Fibroblast of skin of abdomen (primary cell): ENCODE data around the gene RHBDD2. TPM values are rescaled to one million over a fixed set of nuclear protein-coding genes. Genes with fewer than 3 reads are reported as not detected.
"Not testable (repeated sequence)": the region's sequence is repeated elsewhere in the genome, so short reads cannot be mapped to it uniquely, and the experiment has no call there.

Experiments
- DNase-seq: peaks from one replicate; pipeline ENCODE4 v3.0.0-alpha.2; 2013
- polyA plus RNA-seq, 2 experiments: library from polyadenylated mRNA; unstranded; fragments of 120-200 nt; gene quantifications; one replicate each; pipeline ENCODE4 v1.2.1, GENCODE V29; 2013; ENCODE audit not compliant: insufficient read length in 2 of 2

The RHBDD2 gene
- 30.6 TPM for polyA plus RNA-seq (2013, experiment 1 of 2; ENCODE audit: insufficient read length)
- 33.2 TPM for polyA plus RNA-seq (2013, experiment 2 of 2; ENCODE audit: insufficient read length)

- peak; percentile 93 for DNase-seq
Observed at GRCh38 chr7:75878769-75879611, at the start of gene RHBDD2. RHBDD2 (plus strand) TSS chr7:75879034; CDS start chr7:75879083, 49 bp downstream.

GRCh38 chr7:75829656-75830055 is 49.2 kb upstream of the RHBDD2 start:
- peak; percentile 64 for DNase-seq

GRCh38 chr7:75830978-75831377 is 47.9 kb upstream of the RHBDD2 start:
- no peak for DNase-seq

GRCh38 chr7:75833662-75834061 is 45.2 kb upstream of the RHBDD2 start:
- DNase-seq: peak; percentile 38

GRCh38 chr7:75835688-75836285 is 43.0 kb upstream of the RHBDD2 start:
- no peak for DNase-seq

- no peak for DNase-seq
Observed at GRCh38 chr7:75836798-75837197, 42.0 kb upstream of the RHBDD2 start.

GRCh38 chr7:75838281-75838930 is 40.4 kb upstream of the RHBDD2 start:
- DNase-seq: not testable (repeated sequence)

- DNase-seq: no peak
Observed at GRCh38 chr7:75840029-75840428, 38.8 kb upstream of the RHBDD2 start.

- DNase-seq: peak; percentile 75
Observed at GRCh38 chr7:75842836-75843446, 35.9 kb upstream of the RHBDD2 start.

GRCh38 chr7:75843613-75844116 is 35.2 kb upstream of the RHBDD2 start:
- DNase-seq: no peak

- no peak for DNase-seq
Observed at GRCh38 chr7:75844158-75844557, 34.7 kb upstream of the RHBDD2 start.

- DNase-seq: not testable (repeated sequence)
Observed at GRCh38 chr7:75845132-75845531, 33.7 kb upstream of the RHBDD2 start.

GRCh38 chr7:75847707-75848106 is 31.1 kb upstream of the RHBDD2 start:
- no peak for DNase-seq

GRCh38 chr7:75849573-75849972 is 29.3 kb upstream of the RHBDD2 start:
- no peak for DNase-seq

- DNase-seq: no peak
Observed at GRCh38 chr7:75850235-75850634, 28.6 kb upstream of the RHBDD2 start.

- peak; percentile 53 for DNase-seq
Observed at GRCh38 chr7:75854233-75854632, 24.6 kb upstream of the RHBDD2 start.

- DNase-seq: not testable (repeated sequence)
Observed at GRCh38 chr7:75854813-75855345, 24.0 kb upstream of the RHBDD2 start.

GRCh38 chr7:75856536-75856935 is 22.3 kb upstream of the RHBDD2 start:
- no peak for DNase-seq

- DNase-seq: no peak
Observed at GRCh38 chr7:75858410-75858809, 20.4 kb upstream of the RHBDD2 start.

- DNase-seq: peak; percentile 46
Observed at GRCh38 chr7:75861636-75862035, 17.2 kb upstream of the RHBDD2 start.

GRCh38 chr7:75864251-75864650 is 14.6 kb upstream of the RHBDD2 start:
- DNase-seq: not testable (repeated sequence)

- no peak for DNase-seq
Observed at GRCh38 chr7:75866114-75866488, 12.7 kb upstream of the RHBDD2 start.
